ENCODE results near the gene SLC28A3. TPM values are rescaled to one million over a fixed set of nuclear protein-coding genes. Genes with fewer than 3 reads are reported as not detected.

The SLC28A3 gene
- total RNA-seq, 4 donors from 2014 or later: 0.32 to 25.6 (median 12.0) TPM

DNA sequence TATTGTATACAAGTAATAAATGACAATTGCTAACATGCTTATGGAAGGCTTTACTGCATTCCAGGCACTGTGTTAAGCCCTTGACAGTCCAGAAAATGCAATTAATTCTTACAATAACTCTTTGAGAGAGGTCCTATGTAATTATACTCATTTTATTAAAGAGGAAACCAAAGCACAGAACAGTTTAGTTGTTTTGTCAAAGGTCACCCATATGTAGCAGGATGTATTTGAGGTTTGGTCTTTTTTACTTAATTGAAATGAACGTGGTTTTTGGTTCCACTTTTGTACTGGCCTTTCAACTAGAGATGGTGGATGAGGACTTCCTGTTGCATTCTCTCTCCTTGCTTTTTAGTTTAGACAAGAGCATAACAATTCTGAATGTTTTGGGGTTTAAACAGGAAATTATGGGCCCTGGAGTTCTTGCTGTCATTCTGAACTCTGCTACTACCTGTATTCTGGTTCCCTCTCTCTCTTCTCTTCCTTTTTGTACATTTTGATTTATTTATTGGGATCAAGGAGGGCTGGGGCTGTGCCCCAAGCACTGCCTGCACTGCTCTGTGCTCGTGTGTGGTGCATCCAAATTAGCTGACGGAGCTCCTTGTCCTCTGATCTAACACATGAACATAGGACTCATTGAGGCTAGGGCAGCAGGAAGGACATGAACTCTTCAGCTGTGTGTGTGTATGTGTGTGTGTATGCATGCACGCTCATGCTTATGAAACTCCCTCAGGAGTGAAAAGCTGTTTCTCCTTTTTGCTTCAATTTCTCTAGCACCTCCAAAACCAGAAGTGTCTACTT, 47.4 kb downstream of the SLC28A3 start:
- TF ChIP-seq, protein P1, sequence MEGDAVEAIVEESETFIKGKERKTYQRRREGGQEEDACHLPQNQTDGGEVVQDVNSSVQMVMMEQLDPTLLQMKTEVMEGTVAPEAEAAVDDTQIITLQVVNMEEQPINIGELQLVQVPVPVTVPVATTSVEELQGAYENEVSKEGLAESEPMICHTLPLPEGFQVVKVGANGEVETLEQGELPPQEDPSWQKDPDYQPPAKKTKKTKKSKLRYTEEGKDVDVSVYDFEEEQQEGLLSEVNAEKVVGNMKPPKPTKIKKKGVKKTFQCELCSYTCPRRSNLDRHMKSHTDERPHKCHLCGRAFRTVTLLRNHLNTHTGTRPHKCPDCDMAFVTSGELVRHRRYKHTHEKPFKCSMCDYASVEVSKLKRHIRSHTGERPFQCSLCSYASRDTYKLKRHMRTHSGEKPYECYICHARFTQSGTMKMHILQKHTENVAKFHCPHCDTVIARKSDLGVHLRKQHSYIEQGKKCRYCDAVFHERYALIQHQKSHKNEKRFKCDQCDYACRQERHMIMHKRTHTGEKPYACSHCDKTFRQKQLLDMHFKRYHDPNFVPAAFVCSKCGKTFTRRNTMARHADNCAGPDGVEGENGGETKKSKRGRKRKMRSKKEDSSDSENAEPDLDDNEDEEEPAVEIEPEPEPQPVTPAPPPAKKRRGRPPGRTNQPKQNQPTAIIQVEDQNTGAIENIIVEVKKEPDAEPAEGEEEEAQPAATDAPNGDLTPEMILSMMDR (IDR thresholded peaks at IDR 0.05): no peak
- no peak for DNase-seq (ENCODE audit: low spot score)
- no peak for ATAC-seq (ENCODE audit: low FRiP score)

DNA sequence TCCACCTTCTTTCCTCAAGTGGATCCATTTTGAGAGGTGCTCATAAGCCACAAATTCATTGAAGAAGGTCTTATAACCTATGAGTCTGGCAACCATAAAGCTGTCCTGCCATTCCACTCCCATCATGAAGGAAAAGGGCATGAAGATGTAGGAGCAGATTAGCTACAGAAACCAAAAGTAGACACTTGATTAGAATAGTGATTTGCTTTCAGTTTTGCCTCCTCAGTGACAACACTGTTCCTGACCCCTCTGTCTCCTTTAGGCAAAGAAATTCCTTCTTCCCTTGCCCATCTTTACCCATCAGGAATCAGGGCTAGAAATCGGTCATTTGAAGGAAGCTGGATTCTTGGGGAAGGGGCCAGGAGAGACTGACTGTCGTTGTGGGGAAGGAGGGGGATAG, 55.2 kb downstream of the SLC28A3 start:
- no peak for ATAC-seq (ENCODE audit: low FRiP score)
- no peak for DNase-seq (ENCODE audit: low spot score)
- TF ChIP-seq, protein P1 (IDR thresholded peaks at IDR 0.05): no peak

- no peak for ATAC-seq (ENCODE audit: low FRiP score)
- TF ChIP-seq, protein P1 (IDR thresholded peaks at IDR 0.05): no peak
- DNase-seq (ENCODE audit: low spot score): no peak
Measured at GRCh38 chr9:84283946-84284345, 56.6 kb downstream of the SLC28A3 start.

DNA sequence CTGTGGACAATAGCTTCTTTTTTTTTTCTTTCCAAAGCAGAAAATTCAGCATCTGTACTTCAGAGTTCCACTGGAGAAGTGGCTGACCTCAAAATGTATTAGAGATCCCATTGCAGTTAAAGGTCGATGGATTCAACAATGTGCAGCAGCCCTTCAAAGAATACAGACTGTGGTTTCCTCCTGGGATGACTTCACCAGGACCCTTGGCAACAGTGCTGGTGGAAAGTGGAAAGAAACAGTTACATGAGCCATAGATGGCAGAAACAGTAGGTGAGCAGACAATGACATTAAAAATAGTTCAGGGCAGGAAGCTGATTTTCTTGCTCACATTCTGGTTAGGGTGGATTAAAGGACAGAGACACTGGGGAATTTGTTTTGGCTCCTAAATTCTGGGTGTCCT, 62.4 kb downstream of the SLC28A3 start:
- no peak for ATAC-seq (ENCODE audit: low FRiP score)
- DNase-seq (ENCODE audit: low spot score): no peak
- TF ChIP-seq, protein P1 (IDR thresholded peaks at IDR 0.05): no peak

GRCh38 chr9:84277646-84278045, 62.9 kb downstream of the SLC28A3 start:
- TF ChIP-seq, protein P1 (IDR thresholded peaks at IDR 0.05): no peak
- no peak for DNase-seq (ENCODE audit: low spot score)
- no peak for ATAC-seq (ENCODE audit: low FRiP score)

GRCh38 chr9:84276741-84277140, 63.8 kb downstream of the SLC28A3 start:
- no peak for ATAC-seq (ENCODE audit: low FRiP score)

More at GRCh38 chr9:84276741-84277140, 63.8 kb downstream of the SLC28A3 start:
- TF ChIP-seq, protein P1 (IDR thresholded peaks at IDR 0.05): no peak
- no peak for DNase-seq (ENCODE audit: low spot score)
